Astrocyte (in vitro differentiated cells and primary cell): ENCODE results near the gene DIRAS3. TPM values are rescaled to one million over a fixed set of nuclear protein-coding genes. Genes with fewer than 3 reads are reported as not detected.

Source experiments
- DNase-seq: peaks from one replicate; pipeline ENCODE4 v3.0.0-alpha.2; 2010; ENCODE audit warnings: low read depth
- FAIRE-seq: peaks from 2 replicates; lab custom pipeline; 2011; peaks lifted over from hg19 to GRCh38; lab: Jason Lieb, UNC
- H2AFZ ChIP-seq: 2 replicates; pipeline ENCODE4 v1.6.0; 2012; ENCODE audit warnings: low read depth, low read length, inconsistent platforms
- H3K27ac ChIP-seq: 2 replicates; pipeline ENCODE4 v1.5.1; 2011; ENCODE audit warnings: low read depth, low read length, inconsistent platforms
- H3K27me3 ChIP-seq: 2 replicates; pipeline ENCODE4 v1.6.0; 2011; ENCODE audit warnings: low read length, inconsistent platforms; ENCODE audit not compliant: insufficient read depth
- H3K36me3 ChIP-seq: 2 replicates; pipeline ENCODE4 v1.5.1; 2011; ENCODE audit warnings: low read length, inconsistent platforms; ENCODE audit not compliant: insufficient read depth
- H3K4me1 ChIP-seq: 2 replicates; pipeline ENCODE4 v1.5.1; 2011; ENCODE audit warnings: low read length, inconsistent platforms; ENCODE audit not compliant: insufficient read depth
- H3K4me2 ChIP-seq: 2 replicates; pipeline ENCODE4 v1.6.0; 2012; ENCODE audit warnings: low read length, inconsistent platforms
- H3K4me3 ChIP-seq: 2 replicates; pipeline ENCODE4 v1.5.1; 2011; ENCODE audit warnings: low read depth, mild to moderate bottlenecking, low read length, inconsistent platforms; ENCODE audit not compliant: insufficient read depth
- H3K79me2 ChIP-seq: 2 replicates; pipeline ENCODE4 v1.6.0; 2012; ENCODE audit warnings: mild to moderate bottlenecking, low read length, inconsistent platforms; ENCODE audit not compliant: insufficient read depth
- H3K9ac ChIP-seq: 2 replicates; pipeline ENCODE4 v1.6.0; 2012; ENCODE audit warnings: mild to moderate bottlenecking, low read length, inconsistent platforms
- H3K9me3 ChIP-seq: 2 replicates; pipeline ENCODE4 v1.5.1; 2012; ENCODE audit warnings: low read depth, mild to moderate bottlenecking, low read length, inconsistent platforms; ENCODE audit not compliant: insufficient read depth
- H4K20me1 ChIP-seq: 2 replicates; pipeline ENCODE4 v1.6.0; 2012; ENCODE audit warnings: low read length, inconsistent platforms; ENCODE audit not compliant: insufficient read depth
- H3K27ac Mint-ChIP-seq: one replicate; pipeline ENCODE4 v1.8.0; 2021; ENCODE audit warnings: mild to moderate bottlenecking, mixed read lengths; ENCODE audit not compliant: unreplicated experiment
- H3K27me3 Mint-ChIP-seq: one replicate; pipeline ENCODE4 v1.8.0; 2021; ENCODE audit warnings: low read depth, mixed read lengths; ENCODE audit not compliant: unreplicated experiment
- H3K36me3 Mint-ChIP-seq: one replicate; pipeline ENCODE4 v1.8.0; 2021; ENCODE audit warnings: low read depth, mixed read lengths; ENCODE audit not compliant: unreplicated experiment
- H3K4me1 Mint-ChIP-seq: one replicate; pipeline ENCODE4 v1.8.0; 2021; ENCODE audit warnings: low read depth, mixed read lengths; ENCODE audit not compliant: unreplicated experiment
- H3K4me3 Mint-ChIP-seq: one replicate; pipeline ENCODE4 v1.8.0; 2021; ENCODE audit warnings: mild to moderate bottlenecking, moderate library complexity, mixed read lengths; ENCODE audit not compliant: unreplicated experiment
- H3K9me3 Mint-ChIP-seq: one replicate; pipeline ENCODE4 v1.8.0; 2021; ENCODE audit warnings: mild to moderate bottlenecking, mixed read lengths; ENCODE audit not compliant: unreplicated experiment
- CTCF ChIP-seq: IDR thresholded peaks from 2 replicates; pipeline ENCODE4 v1.5.1; 2011; ENCODE audit warnings: low read depth, mild to moderate bottlenecking, inconsistent platforms, low read length, moderate library complexity; ENCODE audit not compliant: insufficient read depth
- EZH2 ChIP-seq: IDR thresholded peaks from 2 replicates; pipeline ENCODE4 v1.6.1; 2012; ENCODE audit warnings: mild to moderate bottlenecking, low read length, inconsistent platforms; ENCODE audit not compliant: insufficient read depth
- total RNA-seq: library from RNA; stranded (reverse); gene quantifications from 2 replicates; pipeline ENCODE4 v1.2.1, GENCODE V29; 2021

DIRAS3 gene
- total RNA-seq, 1 donor from 2014 or later, result 0.52 TPM

- no peaks in the 10 kb centered on the region for H3K27me3 ChIP-seq
- no peaks in the 10 kb centered on the region for H3K9me3 Mint-ChIP-seq
Measured at GRCh38 chr1:68029444-68029843, 21.0 kb downstream of the DIRAS3 start.

GRCh38 chr1:68028566-68028965 is 21.9 kb downstream of the DIRAS3 start:
- H3K4me1 Mint-ChIP-seq, result no peaks in the 10 kb centered on the region
- Histone ChIP-seq H3K27me3 (no peaks in the 10 kb centered on the region), H3K4me2 (no peak overlapping the region), H3K27ac (no peak overlapping the region), H3K4me1 (no peaks in the 10 kb centered on the region), H3K9me3 (no peaks in the 10 kb centered on the region), H3K4me3 (no peak overlapping the region), H3K36me3 (no peaks in the 10 kb centered on the region), H3K79me2 (no peaks in the 10 kb centered on the region), H2AFZ (no peak overlapping the region), H3K9ac (no peak overlapping the region), H4K20me1 (no peaks in the 10 kb centered on the region)
- H3K9me3 Mint-ChIP-seq, result no peaks in the 10 kb centered on the region
- TF ChIP-seq CTCF, result no peak
- TF ChIP-seq EZH2, result no peak
- H3K27ac Mint-ChIP-seq, result no peak overlapping the region
- H3K27me3 Mint-ChIP-seq, result no peaks in the 10 kb centered on the region
- no peak for DNase-seq
- H3K36me3 Mint-ChIP-seq, result no peaks in the 10 kb centered on the region
- H3K4me3 Mint-ChIP-seq, result no peak overlapping the region
- no peak for FAIRE-seq

More at GRCh38 chr1:68029444-68029843, 21.0 kb downstream of the DIRAS3 start:
- no peaks in the 10 kb centered on the region for H3K36me3 Mint-ChIP-seq
- H3K79me2 ChIP-seq, result no peaks in the 10 kb centered on the region
- no peak overlapping the region for H3K27ac ChIP-seq
- no peak overlapping the region for H2AFZ ChIP-seq
- H3K4me3 Mint-ChIP-seq, result no peak overlapping the region
- H3K4me1 Mint-ChIP-seq, result no peaks in the 10 kb centered on the region
- H3K36me3 ChIP-seq, result no peaks in the 10 kb centered on the region
- DNase-seq (no peak), FAIRE-seq (no peak)
- no peaks in the 10 kb centered on the region for H3K4me1 ChIP-seq
- no peak overlapping the region for H3K27ac Mint-ChIP-seq
- H3K27me3 Mint-ChIP-seq, result no peaks in the 10 kb centered on the region
- H3K9me3 ChIP-seq, result no peaks in the 10 kb centered on the region
- no peaks in the 10 kb centered on the region for H4K20me1 ChIP-seq
- no peak overlapping the region for H3K4me3 ChIP-seq
- H3K9ac ChIP-seq, result no peak overlapping the region
- TF ChIP-seq CTCF, result no peak
- no peak for TF ChIP-seq EZH2
- no peak overlapping the region for H3K4me2 ChIP-seq

GRCh38 chr1:68024635-68025338 is 25.6 kb downstream of the DIRAS3 start:
- Histone ChIP-seq H3K4me2 (no peak overlapping the region), H3K4me3 (no peak overlapping the region), H2AFZ (no peak overlapping the region), H4K20me1 (no peaks in the 10 kb centered on the region), H3K9ac (no peak overlapping the region), H3K27me3 (no peaks in the 10 kb centered on the region), H3K4me1 (no peaks in the 10 kb centered on the region), H3K36me3 (no peaks in the 10 kb centered on the region), H3K79me2 (no peaks in the 10 kb centered on the region), H3K27ac (no peak overlapping the region), H3K9me3 (no peaks in the 10 kb centered on the region)
- Mint-ChIP-seq H3K36me3 (no peaks in the 10 kb centered on the region), H3K27me3 (no peaks in the 10 kb centered on the region), H3K27ac (no peak overlapping the region), H3K9me3 (no peaks in the 10 kb centered on the region), H3K4me1 (no peaks in the 10 kb centered on the region), H3K4me3 (no peak overlapping the region)
- FAIRE-seq, result no peak
- TF ChIP-seq EZH2 (no peak), CTCF (no peak)
- no peak for DNase-seq
